ENCODE data around the gene NOL11.

NOL11 gene

DNA sequence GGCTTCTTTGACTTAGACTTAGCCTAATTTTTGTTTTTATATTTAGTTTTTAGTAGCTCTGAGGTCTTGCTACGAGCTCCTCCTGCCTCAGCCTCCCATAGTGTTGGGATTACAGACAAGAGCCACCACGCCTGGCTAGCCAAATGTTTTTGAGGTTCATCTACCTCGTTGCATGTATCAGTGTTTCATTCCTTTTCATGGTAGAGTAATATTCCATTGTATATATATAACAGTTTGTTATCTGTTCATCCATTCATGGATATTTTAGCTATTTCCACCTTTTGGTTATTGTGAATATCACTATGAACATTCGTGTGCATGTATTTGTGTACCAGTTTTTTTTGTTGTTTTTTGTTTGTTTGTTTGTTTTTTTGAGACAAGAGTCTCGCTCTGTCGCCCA is 12.2 kb downstream of the NOL11 start:
- ChIA-PET CTCF (interaction anchor here (1.0 kb wide), 1 partner anchor 9 kb away, joined by 5 read pairs; no protein-coding TSS in a partner anchor), POLR2A (ENCODE audit: low non-redundant PET) (no interaction called here)
- H3K27ac ChIP-seq: no peak overlapping the region
- no peak for DNase-seq (ENCODE audit: low spot score)
- TF ChIP-seq, protein P1, sequence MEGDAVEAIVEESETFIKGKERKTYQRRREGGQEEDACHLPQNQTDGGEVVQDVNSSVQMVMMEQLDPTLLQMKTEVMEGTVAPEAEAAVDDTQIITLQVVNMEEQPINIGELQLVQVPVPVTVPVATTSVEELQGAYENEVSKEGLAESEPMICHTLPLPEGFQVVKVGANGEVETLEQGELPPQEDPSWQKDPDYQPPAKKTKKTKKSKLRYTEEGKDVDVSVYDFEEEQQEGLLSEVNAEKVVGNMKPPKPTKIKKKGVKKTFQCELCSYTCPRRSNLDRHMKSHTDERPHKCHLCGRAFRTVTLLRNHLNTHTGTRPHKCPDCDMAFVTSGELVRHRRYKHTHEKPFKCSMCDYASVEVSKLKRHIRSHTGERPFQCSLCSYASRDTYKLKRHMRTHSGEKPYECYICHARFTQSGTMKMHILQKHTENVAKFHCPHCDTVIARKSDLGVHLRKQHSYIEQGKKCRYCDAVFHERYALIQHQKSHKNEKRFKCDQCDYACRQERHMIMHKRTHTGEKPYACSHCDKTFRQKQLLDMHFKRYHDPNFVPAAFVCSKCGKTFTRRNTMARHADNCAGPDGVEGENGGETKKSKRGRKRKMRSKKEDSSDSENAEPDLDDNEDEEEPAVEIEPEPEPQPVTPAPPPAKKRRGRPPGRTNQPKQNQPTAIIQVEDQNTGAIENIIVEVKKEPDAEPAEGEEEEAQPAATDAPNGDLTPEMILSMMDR (conservative IDR thresholded peaks at IDR 0.05; ENCODE audit: low read depth): no peak

DNA sequence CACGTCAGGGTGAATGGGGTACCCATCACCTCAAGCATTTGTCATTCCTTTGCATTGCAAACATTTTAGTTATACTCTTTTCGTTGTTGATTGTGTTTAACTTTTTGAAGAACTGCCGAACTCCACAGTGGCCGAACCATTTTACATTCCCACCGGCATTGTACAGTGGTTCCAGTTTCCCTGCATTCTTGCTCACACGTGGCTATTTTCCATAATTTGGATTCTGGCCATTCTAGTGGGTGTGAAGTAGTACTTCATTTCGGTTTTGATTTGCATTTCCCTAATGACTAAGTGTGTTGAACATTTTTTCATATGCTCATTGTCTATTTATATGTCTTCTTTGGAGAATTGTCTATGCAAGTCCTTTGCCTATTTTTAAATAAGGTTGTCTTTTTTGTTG is 13.0 kb downstream of the NOL11 start:
- CTCF ChIA-PET: no interaction called here
- no peak for DNase-seq (ENCODE audit: low spot score)
- TF ChIP-seq, protein P1 (conservative IDR thresholded peaks at IDR 0.05; ENCODE audit: low read depth): no peak
- H3K27ac ChIP-seq: no peak overlapping the region
- POLR2A ChIA-PET (ENCODE audit: low non-redundant PET): no interaction called here

DNA sequence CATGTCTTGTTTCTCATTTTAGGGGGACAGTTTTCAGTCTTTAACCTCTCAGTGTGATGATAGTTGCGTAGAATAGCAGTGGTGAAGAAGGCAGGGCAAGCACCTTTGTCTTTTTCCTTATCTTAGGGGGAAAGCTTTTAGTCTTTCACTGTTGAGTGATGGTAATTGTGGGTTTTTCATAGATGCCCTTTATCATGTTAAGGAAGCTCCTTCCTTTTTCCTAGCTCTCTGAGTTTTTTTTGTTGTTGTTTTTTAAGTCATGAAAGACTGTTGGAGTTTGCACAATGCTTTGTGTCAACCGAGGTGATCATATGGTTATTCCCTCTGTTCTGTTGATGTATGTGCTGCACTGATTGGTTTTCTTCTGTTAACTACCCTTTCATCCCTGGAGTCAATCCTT is 15.7 kb downstream of the NOL11 start:
- TF ChIP-seq, protein P1 (conservative IDR thresholded peaks at IDR 0.05; ENCODE audit: low read depth): no peak
- no peak for DNase-seq (ENCODE audit: low spot score)
- H3K27ac ChIP-seq: no peak overlapping the region
- POLR2A ChIA-PET (ENCODE audit: low non-redundant PET): interaction anchor here (0.6 kb wide), 1 partner anchor 19 kb away, joined by 7 read pairs; no protein-coding TSS in a partner anchor
- CTCF ChIA-PET: no interaction called here

DNA sequence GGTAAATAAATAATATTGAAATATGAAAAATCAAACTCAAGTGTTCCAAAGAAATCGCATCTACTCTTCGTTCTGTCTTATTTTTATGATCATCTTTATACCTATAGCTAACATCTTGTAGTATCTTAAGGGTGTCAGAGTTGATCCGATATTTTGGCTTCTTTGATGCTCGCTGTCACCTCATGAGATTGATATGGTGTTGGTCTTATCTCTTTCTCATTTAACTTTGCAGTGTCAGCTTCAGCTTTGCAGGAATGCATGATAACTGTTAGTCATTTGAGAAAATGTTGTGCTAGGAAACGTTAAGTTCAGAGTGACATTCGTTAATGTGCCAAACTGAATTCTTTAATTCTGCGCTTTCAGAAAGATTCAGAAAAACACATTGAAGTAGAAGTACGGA is 19.4 kb downstream of the NOL11 start:
- TF ChIP-seq, protein P1 (conservative IDR thresholded peaks at IDR 0.05; ENCODE audit: low read depth): no peak
- POLR2A ChIA-PET (ENCODE audit: low non-redundant PET): no interaction called here
- CTCF ChIA-PET: no interaction called here

DNA sequence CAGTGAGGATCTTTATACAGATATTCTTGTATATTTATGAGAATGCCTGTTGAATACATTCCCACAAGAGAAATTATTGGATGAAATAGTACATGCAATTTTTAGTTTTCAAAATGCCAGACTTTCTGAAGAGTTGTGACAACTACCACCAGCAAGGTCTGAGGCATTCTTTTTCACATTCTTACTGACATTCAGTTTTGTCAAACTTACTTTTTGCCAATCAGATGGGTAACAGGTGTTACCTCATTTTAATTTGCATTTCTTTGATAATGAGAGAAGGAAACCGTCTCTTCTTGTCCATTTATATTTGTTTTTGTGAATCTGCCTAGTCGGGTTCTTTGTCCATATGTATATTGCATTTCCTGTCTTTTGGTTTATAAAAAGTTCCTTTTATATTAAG is 24.3 kb downstream of the NOL11 start:
- no peak overlapping the region for H3K27ac ChIP-seq
- TF ChIP-seq, protein P1 (conservative IDR thresholded peaks at IDR 0.05; ENCODE audit: low read depth): no peak
- DNase-seq (ENCODE audit: low spot score): no peak
- CTCF ChIA-PET: no interaction called here
- POLR2A ChIA-PET (ENCODE audit: low non-redundant PET): no interaction called here

More for the DNA sequence above, 19.4 kb downstream of the NOL11 start:
- DNase-seq (ENCODE audit: low spot score): no peak
- no peak overlapping the region for H3K27ac ChIP-seq

DNA sequence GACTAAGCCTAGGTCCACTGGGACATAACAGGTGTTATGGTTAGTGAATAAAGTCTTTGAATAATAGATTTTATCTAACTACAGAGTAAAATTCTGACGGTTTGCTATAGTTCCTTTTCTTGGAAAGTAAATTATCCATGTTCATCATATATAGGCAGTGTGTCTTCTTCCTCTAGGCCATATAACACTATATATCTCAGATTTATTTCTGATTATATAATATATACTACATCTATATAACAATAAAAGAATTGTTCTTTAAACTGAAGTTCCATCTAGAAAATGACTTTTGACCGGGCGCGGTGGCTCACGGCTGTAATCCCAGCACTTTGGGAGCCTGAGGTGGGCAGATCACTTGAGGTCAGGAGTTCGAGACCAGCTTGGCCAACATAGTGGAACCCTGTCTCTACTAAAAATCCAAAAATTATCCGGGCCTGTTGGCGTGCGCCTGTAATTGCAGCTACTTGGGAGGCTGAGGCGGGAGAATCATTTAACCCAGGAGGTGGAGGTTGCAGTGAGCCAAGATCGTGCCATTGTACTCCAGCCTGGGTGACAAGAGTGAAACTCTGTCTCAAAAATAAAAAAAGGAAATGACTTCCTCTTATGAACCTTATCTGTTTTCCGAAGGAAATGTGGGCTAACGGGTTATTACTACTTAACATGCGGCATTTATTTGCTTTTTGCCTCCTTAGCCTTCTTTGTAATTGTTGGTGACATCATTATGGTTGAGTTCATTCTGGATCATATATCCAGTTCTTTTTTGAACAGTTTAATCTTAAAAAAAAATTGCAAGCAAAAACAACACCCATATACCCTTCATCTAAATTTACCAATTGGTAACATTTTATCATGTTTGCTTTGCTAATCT is 29.2 kb downstream of the NOL11 start:
- CTCF ChIA-PET: no interaction called here
- no peak for DNase-seq (ENCODE audit: low spot score)
- POLR2A ChIA-PET (ENCODE audit: low non-redundant PET): no interaction called here

More for the DNA sequence above, 29.2 kb downstream of the NOL11 start:
- H3K27ac ChIP-seq: no peak overlapping the region
- TF ChIP-seq, protein P1 (conservative IDR thresholded peaks at IDR 0.05; ENCODE audit: low read depth): no peak

All from RWPE1 (cell line).